NCI-H2029 treated with DMSO at 0.1 percent for 48 hours (cell line): ENCODE data around the gene OXSM.

Source experiments
- DNase-seq: peaks from one replicate; lab custom pipeline; 2025; lab: John Stamatoyannopoulos, UW

The OXSM gene

DNA sequence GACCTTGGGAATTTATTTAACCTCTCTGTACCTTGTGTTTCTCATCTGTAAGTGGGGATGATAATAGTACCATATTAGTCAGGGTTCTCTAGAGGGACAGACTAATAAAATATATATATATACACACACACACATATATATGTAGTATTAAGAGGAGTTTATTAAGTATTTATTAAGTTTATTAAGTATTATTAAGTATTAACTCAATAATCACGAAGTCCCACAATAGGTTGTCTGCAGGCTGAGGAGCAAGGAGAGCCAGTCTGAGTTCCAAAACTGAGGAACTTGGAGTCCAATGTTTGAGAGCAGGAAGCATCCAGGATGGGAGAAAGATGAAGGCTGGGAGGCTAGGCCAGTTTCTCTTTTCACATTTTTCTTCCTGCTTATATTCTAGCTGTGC is 14.8 kb downstream of the OXSM start:
- DNase-seq: no peak

DNA sequence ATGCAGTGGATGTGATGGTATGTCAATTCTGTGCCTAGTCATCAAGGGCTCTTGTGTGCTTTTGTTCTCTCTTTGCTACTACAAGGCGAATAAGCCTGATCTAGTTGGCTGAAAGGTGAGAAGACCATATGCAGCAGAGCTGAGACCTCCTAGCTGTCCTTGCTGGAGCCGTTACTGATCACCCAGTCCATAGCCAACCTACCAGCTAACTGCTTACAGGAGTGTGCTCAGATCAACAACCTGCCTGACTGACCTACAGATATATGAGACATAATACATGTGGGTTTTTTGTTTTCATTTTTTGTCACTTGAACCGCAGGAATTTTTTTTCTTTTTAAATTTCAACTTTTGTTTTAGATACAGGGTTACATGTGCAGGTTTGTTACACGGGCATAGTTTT is 22.8 kb downstream of the OXSM start:
- peak; percentile 3 for DNase-seq

DNA sequence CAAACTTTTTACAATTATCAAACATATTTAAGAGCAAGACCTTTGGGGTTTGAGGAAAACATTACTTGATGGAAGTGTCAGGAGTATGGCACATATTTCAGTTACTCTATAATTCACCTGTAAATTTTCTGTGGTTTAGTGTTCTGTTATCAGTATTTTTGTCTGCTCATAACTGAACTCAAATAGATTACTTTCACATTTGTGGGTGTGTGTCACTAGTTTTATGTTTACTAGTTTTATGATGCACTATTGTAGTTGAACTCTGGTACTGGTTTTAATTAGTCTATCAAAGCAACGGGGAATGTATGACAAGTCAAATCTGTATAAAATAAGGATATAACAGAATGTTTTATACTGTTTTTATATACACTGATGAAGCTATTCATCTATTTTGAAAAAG is 27.2 kb downstream of the OXSM start:
- DNase-seq: no peak

DNA sequence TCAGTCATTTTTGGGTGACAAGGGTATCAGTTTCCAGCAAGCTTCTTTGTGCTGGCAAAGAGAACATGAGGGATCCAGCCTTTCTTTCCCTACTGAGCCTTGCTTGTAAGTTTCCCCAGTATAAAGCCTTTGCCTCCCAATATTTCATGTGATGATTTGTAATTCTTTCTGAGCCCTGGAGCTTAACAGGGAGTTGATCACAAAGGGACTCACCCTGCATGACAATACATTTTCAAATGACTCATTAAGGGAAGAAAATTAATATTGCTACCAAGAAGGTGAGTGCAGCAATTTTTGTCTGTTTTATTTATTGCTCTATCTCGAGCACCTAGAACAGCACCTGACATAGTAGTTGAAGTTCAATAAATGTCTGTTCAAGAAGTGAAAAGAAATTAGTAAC is 27.7 kb downstream of the OXSM start:
- DNase-seq: no peak

DNA sequence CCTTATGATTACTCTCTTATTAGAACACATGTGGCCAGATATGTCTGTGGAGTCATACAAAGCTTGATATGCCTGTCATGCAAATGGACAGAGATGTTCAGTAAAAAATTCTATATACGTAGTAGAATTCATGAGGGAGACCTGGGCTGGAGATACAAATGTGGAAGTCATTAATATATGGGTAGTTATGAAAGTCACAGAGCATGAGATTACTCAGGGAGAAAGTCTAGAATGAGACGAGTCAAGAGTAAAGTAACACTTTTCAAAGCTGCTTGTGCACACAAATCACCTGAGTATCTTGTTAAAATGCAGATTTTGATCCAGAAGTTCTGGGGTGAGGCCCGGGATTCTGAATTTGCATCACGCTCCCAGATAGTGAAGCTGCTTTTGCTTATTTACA is 28.4 kb downstream of the OXSM start:
- DNase-seq: no peak

DNA sequence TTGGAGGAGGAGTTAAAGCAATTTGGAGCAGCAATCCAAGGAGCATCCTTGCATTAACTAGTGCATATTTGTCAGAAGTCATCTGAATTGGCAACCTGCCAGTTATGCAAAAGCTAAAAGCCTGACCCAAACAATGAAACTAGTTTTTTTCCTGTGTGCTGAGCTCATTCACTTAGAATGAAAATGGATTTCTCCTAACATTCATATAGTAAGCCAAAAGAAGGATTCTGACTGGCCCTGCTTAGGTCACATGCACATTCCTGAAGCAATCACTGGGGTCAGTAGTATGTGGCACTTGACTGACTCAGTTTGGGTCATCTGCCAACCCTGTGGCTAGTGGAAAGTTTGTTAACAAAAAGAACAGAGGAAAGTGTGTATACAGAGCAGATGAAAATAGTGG is 30.5 kb downstream of the OXSM start:
- no peak for DNase-seq

DNA sequence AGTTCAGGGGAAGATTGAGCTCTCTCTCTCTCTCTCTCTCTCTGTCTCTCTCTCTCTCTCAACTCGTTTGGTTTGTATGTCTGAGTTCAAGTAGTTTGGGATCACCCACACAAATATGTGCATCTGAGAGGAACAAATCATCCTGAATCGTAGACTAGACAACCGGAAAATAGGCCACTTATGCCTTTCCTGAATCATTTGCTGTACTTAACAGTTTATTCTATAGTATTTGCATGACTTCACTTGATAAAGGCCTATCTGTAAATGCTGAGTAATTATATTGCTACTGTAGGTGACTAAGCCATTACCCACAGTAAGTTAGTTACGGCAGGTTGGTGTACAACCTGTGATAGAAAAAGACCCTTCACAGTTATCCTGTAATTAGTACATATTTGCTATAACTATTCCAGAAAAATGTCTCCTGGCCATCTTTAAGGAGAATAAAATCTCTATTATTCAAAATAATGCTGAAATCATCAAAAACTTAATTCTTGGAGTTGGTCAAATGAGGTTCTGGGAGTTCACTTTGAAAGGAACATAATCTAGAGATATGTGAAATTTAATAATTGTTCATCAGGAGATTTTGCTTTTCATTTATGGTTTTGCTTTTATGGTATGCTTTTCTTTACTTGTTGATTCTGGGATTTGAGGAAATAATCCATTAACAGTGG is 31.1 kb downstream of the OXSM start:
- no peak for DNase-seq

DNA sequence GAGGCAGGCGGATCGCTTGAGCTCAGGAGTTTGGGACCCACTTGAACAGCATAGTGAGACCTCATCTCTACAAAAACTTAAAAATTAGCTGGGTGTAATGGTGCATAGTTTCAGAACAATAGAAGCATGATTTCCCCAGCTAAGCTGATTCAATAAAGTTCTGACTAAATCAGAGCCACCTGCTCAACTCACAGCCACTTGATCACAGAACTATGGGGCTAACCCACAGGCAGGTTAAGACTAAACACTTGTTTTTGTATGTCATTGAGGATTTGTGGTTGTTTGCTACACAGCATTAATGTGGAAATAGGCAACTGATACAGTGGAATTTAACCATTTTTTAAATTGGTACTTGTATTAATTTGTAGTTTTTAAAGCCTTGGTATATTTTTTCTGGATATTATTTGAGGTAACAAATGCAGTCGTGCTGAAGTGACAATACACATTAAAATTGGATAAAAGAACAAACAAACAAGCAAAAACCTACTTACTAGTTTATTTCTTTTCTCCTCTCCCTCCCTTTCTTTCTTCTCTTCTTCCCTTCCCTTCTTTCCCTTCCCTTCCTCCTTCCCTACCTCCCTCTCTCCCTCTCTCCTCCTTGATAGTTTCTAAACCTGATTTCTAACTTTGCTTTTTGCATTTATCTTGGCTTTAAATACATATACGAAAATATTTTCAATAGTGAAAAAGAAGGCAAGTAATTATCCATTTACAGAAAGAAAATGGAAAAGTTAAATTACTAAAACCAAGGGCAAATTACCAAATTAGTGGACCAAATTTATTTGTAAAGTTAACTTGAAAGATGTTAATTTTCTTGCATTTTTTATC is 32.1 kb downstream of the OXSM start:
- no peak for DNase-seq

DNA sequence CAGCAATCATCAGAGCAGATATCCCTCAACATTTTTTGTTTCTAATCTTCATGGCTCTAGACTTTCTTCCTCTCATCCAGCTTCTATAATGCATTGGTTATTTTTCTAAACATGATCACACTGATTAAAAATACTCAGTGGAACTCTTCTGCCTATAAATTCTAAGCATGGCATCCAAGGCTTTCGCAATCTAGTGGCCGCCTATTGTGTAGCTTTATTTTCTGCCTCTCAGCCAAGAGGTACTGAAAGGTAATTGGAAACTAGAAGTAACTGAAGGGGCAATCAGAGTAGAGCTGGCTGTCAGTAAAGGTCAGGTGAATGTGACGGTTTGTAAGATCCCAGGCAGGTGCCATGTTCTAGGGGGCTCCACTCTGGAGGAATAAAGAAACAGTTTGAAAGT is 33.4 kb downstream of the OXSM start:
- no peak for DNase-seq

DNA sequence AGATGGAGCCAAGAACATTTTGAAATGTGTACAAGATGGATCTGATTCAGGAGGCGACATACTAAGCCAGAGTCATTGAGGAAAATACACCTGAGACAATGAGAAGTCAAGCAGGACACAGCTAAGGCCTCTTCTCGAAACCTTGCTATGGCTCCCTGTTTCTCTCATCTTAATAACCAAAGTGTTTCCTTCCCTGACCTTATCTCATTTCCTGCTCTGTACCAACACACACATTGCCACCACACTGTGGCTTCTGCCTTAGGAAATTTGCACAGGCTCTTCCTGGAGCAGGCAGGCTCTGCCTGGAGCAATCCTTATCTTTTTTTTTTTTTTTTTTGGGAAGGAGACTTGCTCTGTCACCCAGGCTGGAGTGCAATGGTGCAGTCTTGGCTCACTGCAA is 36.6 kb downstream of the OXSM start:
- DNase-seq: no peak

DNA sequence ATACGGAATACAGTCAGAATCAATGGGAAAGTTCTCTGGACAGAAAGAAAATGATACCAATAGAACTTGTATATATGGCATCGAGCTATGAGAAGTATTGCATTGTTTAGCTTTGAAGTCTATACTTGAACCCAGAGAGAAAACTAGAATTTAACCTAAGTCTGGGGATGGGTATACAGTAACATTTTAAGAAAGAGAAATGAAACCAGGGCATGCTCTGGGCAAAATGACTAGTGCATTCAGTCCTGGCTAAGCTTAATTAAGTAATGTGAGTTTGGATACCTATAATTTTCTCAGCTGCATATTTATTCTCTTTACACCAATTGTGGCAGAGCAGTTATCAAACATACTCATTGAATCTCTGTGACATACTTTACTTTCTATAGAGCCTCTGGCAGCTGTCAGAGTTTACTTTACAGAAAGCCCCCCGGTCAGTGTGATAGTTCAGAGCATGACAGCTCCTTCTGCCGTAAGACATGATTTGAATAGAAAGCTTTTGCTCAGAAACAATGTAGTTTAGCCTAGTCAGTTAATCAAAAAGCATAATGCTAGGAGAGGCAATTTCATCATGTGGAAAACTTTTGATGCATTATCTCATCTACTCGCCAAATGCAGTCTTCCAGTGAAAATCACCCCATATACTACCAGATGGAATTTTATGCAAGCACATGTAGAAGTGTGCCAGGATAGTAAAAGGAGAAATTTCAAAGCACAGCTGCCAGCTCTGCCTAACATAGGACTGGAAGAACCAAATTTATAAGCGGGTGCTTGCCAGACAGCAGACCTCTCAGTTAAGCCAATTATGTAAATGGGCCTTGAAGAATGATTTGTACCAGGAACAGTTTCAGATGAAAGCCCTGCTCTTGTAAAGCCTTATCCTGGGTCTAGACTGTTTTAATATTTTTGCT is 40.7 kb downstream of the OXSM start:
- DNase-seq: no peak

DNA sequence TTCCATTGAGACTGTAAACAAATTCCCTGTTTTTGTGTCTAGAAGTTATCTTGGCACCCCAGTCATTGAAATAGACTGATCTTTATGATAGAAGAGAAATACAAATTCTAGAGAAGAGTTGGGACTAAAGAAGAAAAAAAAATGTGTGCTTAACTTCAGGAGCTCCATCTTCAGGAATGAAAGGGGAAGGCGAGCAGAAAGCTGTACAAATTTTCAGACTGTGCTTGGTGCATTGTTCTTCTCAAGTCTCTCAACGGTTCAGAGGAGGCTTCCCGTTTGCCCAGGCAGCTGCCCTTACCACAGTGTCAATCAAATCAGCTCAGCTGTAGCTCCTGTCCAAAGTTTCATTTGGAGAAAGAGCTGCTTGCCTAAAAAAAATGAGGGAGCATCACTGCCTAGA is 41.7 kb downstream of the OXSM start:
- no peak for DNase-seq

DNA sequence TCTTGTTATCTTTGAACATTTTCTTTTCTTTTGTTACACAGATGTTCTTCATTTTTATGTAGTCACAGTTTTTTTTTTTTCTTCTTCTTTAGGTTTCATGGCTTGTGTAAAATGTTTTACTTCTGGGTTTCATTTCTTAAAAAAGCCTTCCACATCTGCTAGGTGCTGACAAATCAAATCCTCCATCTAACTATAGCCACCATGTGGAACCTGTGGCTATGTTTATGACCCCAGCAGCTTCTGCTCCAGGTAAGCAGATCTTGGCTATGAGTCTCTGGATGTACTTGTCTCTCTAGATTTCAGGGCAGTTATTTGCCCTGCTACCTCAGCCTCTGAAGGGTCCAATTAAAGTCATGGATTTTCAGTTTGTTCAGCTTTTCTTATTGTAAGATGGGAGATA is 44.5 kb downstream of the OXSM start:
- DNase-seq: no peak

DNA sequence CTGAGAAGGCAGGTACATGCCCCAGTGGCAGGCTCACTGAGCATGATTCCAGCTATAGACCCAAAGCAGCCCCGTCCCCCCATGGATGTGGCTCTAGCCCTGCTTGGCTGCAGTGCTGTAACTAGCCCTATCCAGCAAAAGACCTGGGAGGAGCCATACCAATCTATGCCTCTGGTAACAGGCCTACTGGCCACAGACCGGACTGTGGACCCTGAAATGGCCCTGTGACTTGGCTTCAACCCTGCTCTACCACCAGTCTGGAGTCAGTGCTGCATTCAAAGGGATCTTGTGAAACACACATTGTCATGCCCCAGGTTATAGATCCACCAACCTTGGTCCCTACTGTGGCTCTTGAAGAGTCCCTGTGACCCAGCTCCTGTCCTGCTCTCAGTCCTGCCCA is 46.7 kb downstream of the OXSM start:
- DNase-seq: no peak

DNA sequence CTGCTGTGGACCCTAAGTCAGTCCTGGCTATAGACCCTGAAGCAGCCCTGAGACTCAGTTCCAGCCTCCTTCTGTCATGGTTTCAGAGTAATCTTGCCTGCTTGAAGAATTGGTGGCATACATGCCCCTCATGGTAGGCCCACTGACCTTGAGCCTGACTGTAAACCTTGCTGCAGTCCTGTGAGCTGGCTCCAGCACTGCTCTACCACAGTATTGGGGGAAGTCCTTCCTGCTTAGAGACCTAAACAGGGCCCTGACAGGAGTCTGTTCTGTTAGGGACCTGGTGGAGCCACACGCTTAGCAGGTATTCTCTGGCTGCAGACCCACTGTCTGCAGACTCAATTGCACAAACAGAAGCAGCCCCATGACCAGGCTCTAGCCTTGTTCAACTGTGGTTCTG is 47.1 kb downstream of the OXSM start:
- no peak for DNase-seq

DNA sequence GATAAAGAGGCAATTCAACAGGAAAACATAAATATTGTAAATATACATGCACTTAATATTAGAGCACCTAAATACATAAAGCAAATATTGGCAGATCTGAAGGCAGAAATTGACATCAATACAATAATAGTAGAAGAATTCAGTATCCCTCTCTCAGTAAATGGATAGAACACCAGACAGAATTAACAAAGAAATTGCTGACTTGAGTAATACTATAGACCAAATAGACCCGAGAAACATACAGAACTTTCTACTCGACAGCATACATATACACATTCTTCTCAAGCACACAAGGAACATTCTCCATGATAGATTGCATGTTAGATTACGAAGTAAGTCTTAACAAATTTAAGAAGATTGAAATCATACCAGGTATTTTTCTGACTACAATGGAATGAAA is 50.2 kb downstream of the OXSM start:
- DNase-seq: no peak

DNA sequence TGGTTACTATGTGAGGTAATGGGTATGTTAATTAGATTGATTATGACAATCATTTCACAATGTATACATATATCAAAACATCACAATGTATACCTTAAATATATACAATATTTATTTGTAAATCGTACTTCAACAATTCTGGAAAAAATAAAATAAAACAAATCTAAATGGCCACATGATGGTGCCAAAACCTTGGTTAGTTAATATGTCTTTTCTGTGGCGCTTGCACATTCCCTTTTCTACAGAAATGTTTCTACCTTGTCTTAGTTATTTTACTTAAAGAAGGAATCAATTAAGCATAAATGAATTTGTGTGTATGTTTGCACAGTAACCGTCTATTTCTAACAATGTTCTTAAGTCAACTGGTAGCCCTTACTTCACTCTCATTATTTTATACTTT is 53.4 kb downstream of the OXSM start:
- DNase-seq: no peak
